HepG2 (cell line): Measurements from ENCODE around the gene MRPS2. TPM values are rescaled to one million over a fixed set of nuclear protein-coding genes. Genes with fewer than 3 reads are reported as not detected.

Experiments
- DR1 ChIP-seq: sonication (generic); formaldehyde crosslinking; IDR thresholded peaks from 2 replicates; pipeline ENCODE4 v1.8.0; 2021; ENCODE audit warnings: mild to moderate bottlenecking, missing genetic modification reagents, inconsistent platforms
- GATA4 ChIP-seq: sonication (generic); IDR thresholded peaks from 2 replicates; pipeline ENCODE4 v1.6.1; 2016; ENCODE audit warnings: antibody characterized with exemption, low read depth, borderline replicate concordance
- HNRNPK ChIP-seq: fragments of 200-400 bp; formaldehyde crosslinking; IDR thresholded peaks from 2 replicates; pipeline ENCODE4 v1.6.1; 2018; ENCODE audit warnings: low read length, low read depth, moderate library complexity, mild to moderate bottlenecking; ENCODE audit not compliant: poor library complexity, severe bottlenecking
- NFAT5 ChIP-seq: sonication (generic); formaldehyde crosslinking; IDR thresholded peaks from 2 replicates; pipeline ENCODE4 v1.4.0; 2020; ENCODE audit warnings: missing genetic modification reagents
- NR2F2 ChIP-seq: IDR thresholded peaks from 2 replicates; pipeline ENCODE4 v1.6.1; 2012; ENCODE audit warnings: low read depth, inconsistent platforms, borderline replicate concordance
- PITX1 ChIP-seq: sonication (generic); formaldehyde crosslinking; IDR thresholded peaks from 2 replicates; pipeline ENCODE4 v1.5.1; 2020; ENCODE audit warnings: mild to moderate bottlenecking, missing genetic modification reagents
- RFX3 ChIP-seq: IDR thresholded peaks from 2 replicates; pipeline ENCODE4 v1.6.1; 2016; ENCODE audit warnings: missing biosample characterization, missing genetic modification reagents
- SRSF9 ChIP-seq: fragments of 200-400 bp; formaldehyde crosslinking; IDR thresholded peaks from 2 replicates; pipeline ENCODE4 v1.6.1; 2018; ENCODE audit warnings: borderline replicate concordance, mild to moderate bottlenecking, low read depth, low read length; ENCODE audit not compliant: insufficient read depth, poor library complexity, severe bottlenecking
- THYN1 ChIP-seq: sonication (generic); formaldehyde crosslinking; IDR thresholded peaks from 2 replicates; pipeline ENCODE4 v1.8.1; 2023; ENCODE audit warnings: low read depth, mild to moderate bottlenecking, moderate library complexity, missing genetic modification reagents, borderline replicate concordance
- ZBTB7B ChIP-seq: sonication (generic); formaldehyde crosslinking; IDR thresholded peaks from 2 replicates; pipeline ENCODE4 v1.4.0; 2020; ENCODE audit warnings: missing genetic modification reagents
- ZMYM2 ChIP-seq: sonication (generic); formaldehyde crosslinking; IDR thresholded peaks from 2 replicates; pipeline ENCODE4 v1.8.0; 2022; ENCODE audit warnings: mild to moderate bottlenecking, missing genetic modification reagents
- ZNF558 ChIP-seq: sonication (generic); formaldehyde crosslinking; IDR thresholded peaks from 2 replicates; pipeline ENCODE4 v1.9.0; 2022; ENCODE audit warnings: mild to moderate bottlenecking, missing genetic modification reagents, borderline replicate concordance
- ZNF709 ChIP-seq: sonication (generic); formaldehyde crosslinking; IDR thresholded peaks from 2 replicates; pipeline ENCODE4 v1.5.0; 2020; ENCODE audit warnings: mild to moderate bottlenecking, missing genetic modification reagents
- ZNF75D ChIP-seq: sonication (generic); formaldehyde crosslinking; IDR thresholded peaks from 2 replicates; pipeline ENCODE4 v1.8.1; 2023; ENCODE audit warnings: missing genetic modification reagents, mild to moderate bottlenecking, borderline replicate concordance
- ZNF766 ChIP-seq: sonication (generic); formaldehyde crosslinking; IDR thresholded peaks from 2 replicates; pipeline ENCODE4 v1.5.0; 2020; ENCODE audit warnings: missing genetic modification reagents, borderline replicate concordance
- ZNF850 ChIP-seq: sonication (generic); formaldehyde crosslinking; conservative IDR thresholded peaks from 2 replicates; pipeline ENCODE4 v1.9.0; 2021; ENCODE audit warnings: mild to moderate bottlenecking, missing genetic modification reagents
- polyA plus RNA-seq, 8 experiments: library from polyadenylated mRNA; depleted of rRNA in 3 of 8; stranded (reverse) in 7 of 8; unstranded in 1 of 8; fragments of >200 nt; fragmentation: Illumina TruSeq in 4 of 8; extraction: Trizol in 4 of 8; gene quantifications; 2 replicates each; pipeline versions ENCODE4 v1.2.1 to v1.2.3, GENCODE V29; 2011 to 2016; ENCODE audit warnings: low read depth in 4 of 8, missing spikeins in 1 of 8, mixed read lengths in 1 of 8; ENCODE audit not compliant: insufficient read depth in 1 of 8
- total RNA-seq, 5 experiments: library from RNA; depleted of rRNA; stranded (reverse); fragments of >200 nt; fragmentation: Illumina TruSeq; extraction: Trizol; gene quantifications; 2 replicates each; pipeline ENCODE4 v1.2.3, GENCODE V29; 2016; ENCODE audit warnings: low read depth in 1 of 5
- TF ChIP-seq, protein P1 (sequence below): sonication (generic); formaldehyde crosslinking; IDR thresholded peaks from 2 replicates; pipeline ENCODE4 v1.9.0; 2021; ENCODE audit warnings: mild to moderate bottlenecking, missing genetic modification reagents

Gene MRPS2
- total and polyA plus RNA-seq, 2 of the 13 experiments (the other 11 are each of a cell fraction or from before 2014, with no cell fraction given) = 44.4 to 86.7 TPM

GRCh38 chr9:135500525-135501260, at the start of gene MRPS2 (continued):
- TF ChIP-seq NFAT5 (CRISPR knock-in tag) (no peak), ZBTB7B (CRISPR knock-in tag) (peak; percentile 81), RFX3 (CRISPR knock-in tag) (no peak), ZNF558 (no peak; the same call in 1 of the 2 replicates), SRSF9 (no peak), PITX1 (CRISPR knock-in tag) (no peak; the same call in 1 of the 2 replicates), THYN1 (CRISPR knock-in tag) (no peak), NR2F2 (peak; percentile 21; the same call in 1 of the 2 replicates), ZNF709 (CRISPR knock-in tag) (peak; percentile 95), ZNF766 (CRISPR knock-in tag) (peak; percentile 52; the same call in 1 of the 2 replicates), DR1 (peak; percentile 65; the same call in 1 of the 2 replicates), ZNF850 (CRISPR knock-in tag) (0 out of 2 replicates have a peak, but pooled peaks have one; percentile 27), GATA4 (no peak), ZNF75D (CRISPR knock-in tag) (no peak), ZMYM2 (CRISPR knock-in tag) (no peak), HNRNPK (peak; percentile 62)
- TF ChIP-seq, protein P1, sequence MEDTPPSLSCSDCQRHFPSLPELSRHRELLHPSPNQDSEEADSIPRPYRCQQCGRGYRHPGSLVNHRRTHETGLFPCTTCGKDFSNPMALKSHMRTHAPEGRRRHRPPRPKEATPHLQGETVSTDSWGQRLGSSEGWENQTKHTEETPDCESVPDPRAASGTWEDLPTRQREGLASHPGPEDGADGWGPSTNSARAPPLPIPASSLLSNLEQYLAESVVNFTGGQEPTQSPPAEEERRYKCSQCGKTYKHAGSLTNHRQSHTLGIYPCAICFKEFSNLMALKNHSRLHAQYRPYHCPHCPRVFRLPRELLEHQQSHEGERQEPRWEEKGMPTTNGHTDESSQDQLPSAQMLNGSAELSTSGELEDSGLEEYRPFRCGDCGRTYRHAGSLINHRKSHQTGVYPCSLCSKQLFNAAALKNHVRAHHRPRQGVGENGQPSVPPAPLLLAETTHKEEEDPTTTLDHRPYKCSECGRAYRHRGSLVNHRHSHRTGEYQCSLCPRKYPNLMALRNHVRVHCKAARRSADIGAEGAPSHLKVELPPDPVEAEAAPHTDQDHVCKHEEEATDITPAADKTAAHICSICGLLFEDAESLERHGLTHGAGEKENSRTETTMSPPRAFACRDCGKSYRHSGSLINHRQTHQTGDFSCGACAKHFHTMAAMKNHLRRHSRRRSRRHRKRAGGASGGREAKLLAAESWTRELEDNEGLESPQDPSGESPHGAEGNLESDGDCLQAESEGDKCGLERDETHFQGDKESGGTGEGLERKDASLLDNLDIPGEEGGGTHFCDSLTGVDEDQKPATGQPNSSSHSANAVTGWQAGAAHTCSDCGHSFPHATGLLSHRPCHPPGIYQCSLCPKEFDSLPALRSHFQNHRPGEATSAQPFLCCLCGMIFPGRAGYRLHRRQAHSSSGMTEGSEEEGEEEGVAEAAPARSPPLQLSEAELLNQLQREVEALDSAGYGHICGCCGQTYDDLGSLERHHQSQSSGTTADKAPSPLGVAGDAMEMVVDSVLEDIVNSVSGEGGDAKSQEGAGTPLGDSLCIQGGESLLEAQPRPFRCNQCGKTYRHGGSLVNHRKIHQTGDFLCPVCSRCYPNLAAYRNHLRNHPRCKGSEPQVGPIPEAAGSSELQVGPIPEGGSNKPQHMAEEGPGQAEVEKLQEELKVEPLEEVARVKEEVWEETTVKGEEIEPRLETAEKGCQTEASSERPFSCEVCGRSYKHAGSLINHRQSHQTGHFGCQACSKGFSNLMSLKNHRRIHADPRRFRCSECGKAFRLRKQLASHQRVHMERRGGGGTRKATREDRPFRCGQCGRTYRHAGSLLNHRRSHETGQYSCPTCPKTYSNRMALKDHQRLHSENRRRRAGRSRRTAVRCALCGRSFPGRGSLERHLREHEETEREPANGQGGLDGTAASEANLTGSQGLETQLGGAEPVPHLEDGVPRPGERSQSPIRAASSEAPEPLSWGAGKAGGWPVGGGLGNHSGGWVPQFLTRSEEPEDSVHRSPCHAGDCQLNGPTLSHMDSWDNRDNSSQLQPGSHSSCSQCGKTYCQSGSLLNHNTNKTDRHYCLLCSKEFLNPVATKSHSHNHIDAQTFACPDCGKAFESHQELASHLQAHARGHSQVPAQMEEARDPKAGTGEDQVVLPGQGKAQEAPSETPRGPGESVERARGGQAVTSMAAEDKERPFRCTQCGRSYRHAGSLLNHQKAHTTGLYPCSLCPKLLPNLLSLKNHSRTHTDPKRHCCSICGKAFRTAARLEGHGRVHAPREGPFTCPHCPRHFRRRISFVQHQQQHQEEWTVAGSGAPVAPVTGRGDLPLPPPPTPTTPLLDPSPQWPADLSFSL (CRISPR knock-in tag) = 0 out of 2 replicates have a peak, but pooled peaks have one; percentile 54
